K562 (cell line): Measurements from ENCODE around the gene MBOAT1. TPM values are rescaled to one million over a fixed set of nuclear protein-coding genes. Genes with fewer than 3 reads are reported as not detected.

Source experiments
- ATAC-seq: fragments of 200-7000 bp; cut with Tn5 transposase; 3 replicates; pipeline ENCODE4 v1.9.1; 2020; ENCODE audit warnings: moderate library complexity
- BruUV-seq: library from RNA; stranded (reverse); fragments of 400-500 nt; replicated peaks from 2 replicates; lab custom pipeline; 2021; lab: Mats Ljungman, UMichigan
- CTCF ChIA-PET: fragments of 300-600 bp; formaldehyde crosslinking; extraction: SDS; loops from one replicate; lab custom pipeline; 2021; ENCODE audit warnings: low intra/inter-chr PET ratio; lab: Yijun Ruan, JAX
- POLR2A ChIA-PET: fragments of 300-600, 350-650 bp; sonication (Branson Sonifier 250); formaldehyde crosslinking; extraction: SDS; loops from one replicate; lab custom pipeline; 2021; ENCODE audit warnings: antibody characterized with exemption, inconsistent platforms; lab: Yijun Ruan, JAX
- DNase-seq, 4 experiments: peaks; one replicate each; pipeline versions ENCODE4 v3.0.0 to v3.0.0-alpha.2; 2011 to 2018; ENCODE audit warnings: low spot score in 3 of 4, mixed read lengths in 3 of 4; ENCODE audit errors: extremely low read depth in 1 of 4
- FAIRE-seq: peaks from 2 replicates; lab custom pipeline; 2011; peaks lifted over from hg19 to GRCh38; lab: Jason Lieb, UNC
- H2AFZ ChIP-seq: 2 replicates; pipeline ENCODE4 v1.6.0; 2011; ENCODE audit warnings: low read depth, low read length, control low read depth, inconsistent platforms
- H3K27ac ChIP-seq: fragments of 200-600 bp; 3 replicates; pipeline ENCODE4 v1.8.0; 2011; ENCODE audit warnings: low read depth, mild to moderate bottlenecking, control low read depth, inconsistent platforms, low read length, moderate library complexity, mixed read lengths; ENCODE audit errors: extremely low read depth
- H3K27me3 ChIP-seq, 2 experiments: fragments of 300-600 bp in 1 of 2; 2 replicates in 1 of 2; 3 replicates in 1 of 2; pipeline versions ENCODE4 v1.6.0 to v1.8.0; 2011; ENCODE audit warnings: inconsistent platforms in 2 of 2, low read length in 2 of 2, mild to moderate bottlenecking in 1 of 2, mixed read lengths in 1 of 2, moderate library complexity in 1 of 2; ENCODE audit not compliant: control insufficient read depth in 2 of 2, insufficient read depth in 2 of 2
- H3K36me3 ChIP-seq: fragments of 300-600 bp; 3 replicates; pipeline ENCODE4 v1.8.0; 2011; ENCODE audit warnings: mild to moderate bottlenecking, low read length, inconsistent platforms; ENCODE audit not compliant: control insufficient read depth, insufficient read depth
- H3K4me1 ChIP-seq, 2 experiments: fragments of 200-600 bp in 1 of 2; replicated peaks in 1 of 2; 2 replicates in 1 of 2; 3 replicates in 1 of 2; pipeline versions ENCODE4 v1.5.1 to v1.8.0; 2011; ENCODE audit warnings: inconsistent platforms in 2 of 2, low read length in 2 of 2, mild to moderate bottlenecking in 1 of 2, mixed read lengths in 1 of 2, moderate library complexity in 1 of 2; ENCODE audit not compliant: control insufficient read depth in 2 of 2, insufficient read depth in 2 of 2
- H3K4me2 ChIP-seq: 2 replicates; pipeline ENCODE4 v1.6.1; 2011; ENCODE audit warnings: low read length, control low read depth, inconsistent platforms, mixed read lengths; ENCODE audit not compliant: insufficient read depth
- H3K4me3 ChIP-seq: fragments of 200-600 bp; sonication (generic), shearing (Covaris generic); 2 replicates; pipeline ENCODE4 v1.5.1; 2016; ENCODE audit warnings: control low read depth, inconsistent platforms
- H3K79me2 ChIP-seq: fragments of 200-600 bp; 3 replicates; pipeline ENCODE4 v1.8.0; 2011; ENCODE audit warnings: low read length, inconsistent platforms; ENCODE audit not compliant: control insufficient read depth, insufficient read depth
- H3K9ac ChIP-seq, 2 experiments: 2 replicates each; pipeline versions ENCODE4 v1.6.0 to v1.6.1; 2011; ENCODE audit warnings: low read depth in 2 of 2, low read length in 2 of 2, control low read depth in 1 of 2, inconsistent platforms in 1 of 2, mild to moderate bottlenecking in 1 of 2, mixed read lengths in 1 of 2; ENCODE audit not compliant: insufficient read depth in 1 of 2
- H3K9me1 ChIP-seq: one replicate; pipeline ENCODE4 v1.6.0; 2011; ENCODE audit warnings: inconsistent platforms, mild to moderate bottlenecking, low read length, moderate library complexity; ENCODE audit not compliant: control insufficient read depth, insufficient read depth
- H3K9me3 ChIP-seq: replicated peaks from 2 replicates; pipeline ENCODE4 v1.5.1; 2011; ENCODE audit warnings: low read depth, low read length, inconsistent platforms; ENCODE audit not compliant: control insufficient read depth, insufficient read depth
- H4K20me1 ChIP-seq: replicated peaks from 2 replicates; pipeline ENCODE4 v1.6.1; 2011; ENCODE audit warnings: low read length, inconsistent platforms, mixed read lengths; ENCODE audit not compliant: control insufficient read depth, insufficient read depth
- WGBS: fragments of 100-300 bp; shearing (Covaris generic); methylation state at CpG from one replicate; pipeline ENCODE4 v1.1.6; 2016; ENCODE audit warnings: low coverage, mixed read lengths; ENCODE audit not compliant: insufficient coverage; ENCODE audit errors: missing lambda C conversion rate; 5-methylcytosine and 5-hydroxymethylcytosine counted together
- in situ Hi-C: fragments of 300-500 bp; cut with MboI; formaldehyde crosslinking; loops from 4 replicates; pipeline ENCODE4 v1.15.0; 2018; ENCODE audit warnings: inconsistent platforms, mixed read lengths
- intact Hi-C: fragments of 100-400 bp; cut with micrococcal nuclease; formaldehyde crosslinking; loops from 2 replicates; pipeline ENCODE4 v1.14.2; 2022
- polyA plus RNA-seq, 8 experiments: library from polyadenylated mRNA; depleted of rRNA in 4 of 8; stranded (reverse) in 5 of 8; unstranded in 3 of 8; fragments of >200 nt; fragmentation: Nextera tagmentation in 2 of 8; fragmentation: Illumina TruSeq in 1 of 8; extraction: Ambion mirVana in 2 of 8; extraction: Trizol in 1 of 8; gene quantifications; 2 replicates each; pipeline versions ENCODE4 v1.2.1 to v1.2.3, GENCODE V29; 2011 to 2014; ENCODE audit warnings: inconsistent platforms in 1 of 8, missing spikeins in 1 of 8
- total RNA-seq, 7 experiments: library from RNA; depleted of rRNA in 6 of 7; stranded (reverse); fragments of >200 nt in 6 of 7; fragmentation: Illumina TruSeq in 2 of 7; extraction: Trizol in 2 of 7; gene quantifications; 2 replicates each; pipeline versions ENCODE4 v1.2.1 to v1.2.3, GENCODE V29; 2011 to 2021; ENCODE audit warnings: low replicate concordance in 1 of 7
- TF ChIP-seq, protein P1 (sequence below), 2 experiments: fragments of 450-650 bp; IDR thresholded peaks; 2 replicates each; pipeline ENCODE4 v1.6.1; 2018; ENCODE audit warnings: mild to moderate bottlenecking in 2 of 2, low read depth in 1 of 2; ENCODE audit not compliant: partially characterized antibody in 2 of 2
- TF ChIP-seq, protein P2 (sequence below), 3 experiments: IDR thresholded peaks in 2 of 3; conservative IDR thresholded peaks in 1 of 3; 2 replicates each; pipeline ENCODE4 v1.5.1; 2011 to 2012; ENCODE audit warnings: low read length in 3 of 3, mild to moderate bottlenecking in 3 of 3, control low read depth in 2 of 3, improper control_type of control experiment in 1 of 3, inconsistent platforms in 1 of 3, low read depth in 1 of 3, mixed read lengths in 1 of 3, moderate library complexity in 1 of 3; ENCODE audit not compliant: insufficient read depth in 2 of 3

MBOAT1 gene
- total and polyA plus RNA-seq, 9 of the 15 experiments (the other 6 are each of a cell fraction or from before 2014, with no cell fraction given), result 0.13 to 16.5 (median 10.3) TPM

- H3K27ac ChIP-seq, result no peak overlapping the region
- H3K27me3 ChIP-seq, result no peaks in the 10 kb centered on the region
- H4K20me1 ChIP-seq, result no peaks in the 10 kb centered on the region
- H3K9me3 ChIP-seq, result no peaks in the 10 kb centered on the region
- no peaks in the 10 kb centered on the region for H3K36me3 ChIP-seq
- FAIRE-seq, result no peak
- H3K4me1 ChIP-seq, result no peaks in the 10 kb centered on the region
- ChIA-PET POLR2A (no interaction called here), CTCF (no interaction called here)
- H3K4me2 ChIP-seq, result no peak overlapping the region
- 0 out of 4 replicates have a peak overlapping the region, but pooled peaks of 1 of the 2 experiments have one; percentile 31 for H3K9ac ChIP-seq
- H3K9me1 ChIP-seq, result no peaks in the 10 kb centered on the region
- 44% methylated on average over 6 of the region's 6 CpGs for WGBS
- ATAC-seq, result peak; percentile 73
- no peaks in the 10 kb centered on the region for H3K79me2 ChIP-seq
- intact Hi-C loops, result loop anchor here (10.0 kb wide), 1 partner anchor 1498 kb away; the partner anchor contains the start of gene SOX4
- BruUV-seq, result no TSS peak
- H3K4me3 ChIP-seq, result no peak overlapping the region
- no peak overlapping the region for H2AFZ ChIP-seq
- DNase-seq, result no peak
- TF ChIP-seq, protein P1, sequence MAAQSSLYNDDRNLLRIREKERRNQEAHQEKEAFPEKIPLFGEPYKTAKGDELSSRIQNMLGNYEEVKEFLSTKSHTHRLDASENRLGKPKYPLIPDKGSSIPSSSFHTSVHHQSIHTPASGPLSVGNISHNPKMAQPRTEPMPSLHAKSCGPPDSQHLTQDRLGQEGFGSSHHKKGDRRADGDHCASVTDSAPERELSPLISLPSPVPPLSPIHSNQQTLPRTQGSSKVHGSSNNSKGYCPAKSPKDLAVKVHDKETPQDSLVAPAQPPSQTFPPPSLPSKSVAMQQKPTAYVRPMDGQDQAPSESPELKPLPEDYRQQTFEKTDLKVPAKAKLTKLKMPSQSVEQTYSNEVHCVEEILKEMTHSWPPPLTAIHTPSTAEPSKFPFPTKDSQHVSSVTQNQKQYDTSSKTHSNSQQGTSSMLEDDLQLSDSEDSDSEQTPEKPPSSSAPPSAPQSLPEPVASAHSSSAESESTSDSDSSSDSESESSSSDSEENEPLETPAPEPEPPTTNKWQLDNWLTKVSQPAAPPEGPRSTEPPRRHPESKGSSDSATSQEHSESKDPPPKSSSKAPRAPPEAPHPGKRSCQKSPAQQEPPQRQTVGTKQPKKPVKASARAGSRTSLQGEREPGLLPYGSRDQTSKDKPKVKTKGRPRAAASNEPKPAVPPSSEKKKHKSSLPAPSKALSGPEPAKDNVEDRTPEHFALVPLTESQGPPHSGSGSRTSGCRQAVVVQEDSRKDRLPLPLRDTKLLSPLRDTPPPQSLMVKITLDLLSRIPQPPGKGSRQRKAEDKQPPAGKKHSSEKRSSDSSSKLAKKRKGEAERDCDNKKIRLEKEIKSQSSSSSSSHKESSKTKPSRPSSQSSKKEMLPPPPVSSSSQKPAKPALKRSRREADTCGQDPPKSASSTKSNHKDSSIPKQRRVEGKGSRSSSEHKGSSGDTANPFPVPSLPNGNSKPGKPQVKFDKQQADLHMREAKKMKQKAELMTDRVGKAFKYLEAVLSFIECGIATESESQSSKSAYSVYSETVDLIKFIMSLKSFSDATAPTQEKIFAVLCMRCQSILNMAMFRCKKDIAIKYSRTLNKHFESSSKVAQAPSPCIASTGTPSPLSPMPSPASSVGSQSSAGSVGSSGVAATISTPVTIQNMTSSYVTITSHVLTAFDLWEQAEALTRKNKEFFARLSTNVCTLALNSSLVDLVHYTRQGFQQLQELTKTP (IDR thresholded peaks at IDR 0.05; ENCODE audit: low read depth in 1 of 2, partially characterized antibody in 2 of 2), result no peak
- TF ChIP-seq, protein P2, sequence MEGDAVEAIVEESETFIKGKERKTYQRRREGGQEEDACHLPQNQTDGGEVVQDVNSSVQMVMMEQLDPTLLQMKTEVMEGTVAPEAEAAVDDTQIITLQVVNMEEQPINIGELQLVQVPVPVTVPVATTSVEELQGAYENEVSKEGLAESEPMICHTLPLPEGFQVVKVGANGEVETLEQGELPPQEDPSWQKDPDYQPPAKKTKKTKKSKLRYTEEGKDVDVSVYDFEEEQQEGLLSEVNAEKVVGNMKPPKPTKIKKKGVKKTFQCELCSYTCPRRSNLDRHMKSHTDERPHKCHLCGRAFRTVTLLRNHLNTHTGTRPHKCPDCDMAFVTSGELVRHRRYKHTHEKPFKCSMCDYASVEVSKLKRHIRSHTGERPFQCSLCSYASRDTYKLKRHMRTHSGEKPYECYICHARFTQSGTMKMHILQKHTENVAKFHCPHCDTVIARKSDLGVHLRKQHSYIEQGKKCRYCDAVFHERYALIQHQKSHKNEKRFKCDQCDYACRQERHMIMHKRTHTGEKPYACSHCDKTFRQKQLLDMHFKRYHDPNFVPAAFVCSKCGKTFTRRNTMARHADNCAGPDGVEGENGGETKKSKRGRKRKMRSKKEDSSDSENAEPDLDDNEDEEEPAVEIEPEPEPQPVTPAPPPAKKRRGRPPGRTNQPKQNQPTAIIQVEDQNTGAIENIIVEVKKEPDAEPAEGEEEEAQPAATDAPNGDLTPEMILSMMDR (IDR thresholded peaks at IDR 0.05 in 2 of 3, conservative IDR thresholded peaks at IDR 0.05 in 1 of 3; ENCODE audit: insufficient read depth in 2 of 3, low read depth in 1 of 3, low read length in 3 of 3), result 0 out of 6 replicates have a peak, but pooled peaks of 1 of the 3 experiments have one; percentile 9
- in situ Hi-C loops, result loop anchor here (10.0 kb wide), 1 partner anchor 438 kb away; the partner anchor contains the start of gene CDKAL1
Measured at GRCh38 chr6:20096536-20096935, 115.7 kb downstream of the MBOAT1 start.
